MM.1S (cell line): ENCODE measurements around the gene GTF2H3.

ENCODE experiments used
- EZH2 ChIP-seq: fragments of 300-600 bp; sonication (generic); optimal IDR thresholded peaks from 2 replicates; pipeline ENCODE3; 2017; ENCODE audit warnings: low read depth, mild to moderate bottlenecking, antibody characterized with exemption, low read length, mixed read lengths
- TF ChIP-seq, protein P1 (sequence below): fragments of 300-600 bp; sonication (generic); IDR thresholded peaks from 2 replicates; pipeline ENCODE4 v1.5.1; 2016; ENCODE audit warnings: antibody characterized with exemption, low read length, mixed read lengths

DNA sequence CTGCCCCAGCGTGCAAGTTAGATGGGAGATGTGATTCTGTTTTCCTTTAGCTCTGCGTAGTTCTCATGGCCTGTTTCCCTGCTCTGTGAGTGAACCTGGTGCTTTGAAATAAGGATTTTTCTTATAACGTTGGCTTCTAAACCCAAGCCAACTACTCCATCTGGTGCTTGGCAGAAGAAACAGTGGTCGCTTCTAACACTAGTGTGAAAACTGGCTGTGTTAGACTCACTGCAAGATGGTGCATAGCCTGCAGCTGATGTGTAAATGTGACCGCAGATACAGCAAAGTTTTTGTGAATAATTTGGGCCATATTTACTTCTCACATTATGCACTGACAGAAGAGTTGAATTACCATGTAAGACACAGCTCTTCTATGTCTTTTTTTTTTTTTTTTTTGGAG, 12.2 kb downstream of the GTF2H3 start:
- TF ChIP-seq, protein P1, sequence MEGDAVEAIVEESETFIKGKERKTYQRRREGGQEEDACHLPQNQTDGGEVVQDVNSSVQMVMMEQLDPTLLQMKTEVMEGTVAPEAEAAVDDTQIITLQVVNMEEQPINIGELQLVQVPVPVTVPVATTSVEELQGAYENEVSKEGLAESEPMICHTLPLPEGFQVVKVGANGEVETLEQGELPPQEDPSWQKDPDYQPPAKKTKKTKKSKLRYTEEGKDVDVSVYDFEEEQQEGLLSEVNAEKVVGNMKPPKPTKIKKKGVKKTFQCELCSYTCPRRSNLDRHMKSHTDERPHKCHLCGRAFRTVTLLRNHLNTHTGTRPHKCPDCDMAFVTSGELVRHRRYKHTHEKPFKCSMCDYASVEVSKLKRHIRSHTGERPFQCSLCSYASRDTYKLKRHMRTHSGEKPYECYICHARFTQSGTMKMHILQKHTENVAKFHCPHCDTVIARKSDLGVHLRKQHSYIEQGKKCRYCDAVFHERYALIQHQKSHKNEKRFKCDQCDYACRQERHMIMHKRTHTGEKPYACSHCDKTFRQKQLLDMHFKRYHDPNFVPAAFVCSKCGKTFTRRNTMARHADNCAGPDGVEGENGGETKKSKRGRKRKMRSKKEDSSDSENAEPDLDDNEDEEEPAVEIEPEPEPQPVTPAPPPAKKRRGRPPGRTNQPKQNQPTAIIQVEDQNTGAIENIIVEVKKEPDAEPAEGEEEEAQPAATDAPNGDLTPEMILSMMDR: no peak
- no peak for TF ChIP-seq EZH2
